GM18526 (cell line): ENCODE measurements around the gene SGMS1.

ENCODE experiments used
- POLR2A ChIP-seq: IDR thresholded peaks from 3 replicates; pipeline ENCODE4 v1.6.1; 2011; ENCODE audit not compliant: insufficient read length; ENCODE audit errors: extremely low read depth

The SGMS1 gene

GRCh38 chr10:50419091-50419490 is 204.7 kb downstream of the SGMS1 start:
- TF ChIP-seq POLR2A, result no peak

- TF ChIP-seq POLR2A, result peak; percentile 87
These were observed 205.6 kb downstream of the SGMS1 start for GRCh38 chr10:50417886-50418830.

- TF ChIP-seq POLR2A, result no peak
These were observed 206.3 kb downstream of the SGMS1 start for GRCh38 chr10:50417486-50417885.

- TF ChIP-seq POLR2A, result no peak
These were observed 206.9 kb downstream of the SGMS1 start for GRCh38 chr10:50416881-50417280.

- no peak for TF ChIP-seq POLR2A
These were observed 207.5 kb downstream of the SGMS1 start for GRCh38 chr10:50416181-50416824.

- TF ChIP-seq POLR2A, result no peak
These were observed 208.5 kb downstream of the SGMS1 start for GRCh38 chr10:50415292-50415691.

GRCh38 chr10:50410066-50410811 is 213.5 kb downstream of the SGMS1 start:
- TF ChIP-seq POLR2A, result no peak

- TF ChIP-seq POLR2A, result no peak
These were observed 216.5 kb downstream of the SGMS1 start for GRCh38 chr10:50407076-50407801.

- no peak for TF ChIP-seq POLR2A
These were observed 217.2 kb downstream of the SGMS1 start for GRCh38 chr10:50406457-50407070.

- no peak for TF ChIP-seq POLR2A
These were observed 218.0 kb downstream of the SGMS1 start for GRCh38 chr10:50405723-50406122.

- no peak for TF ChIP-seq POLR2A
These were observed 219.6 kb downstream of the SGMS1 start for GRCh38 chr10:50404021-50404773.

GRCh38 chr10:50403074-50403473 is 220.7 kb downstream of the SGMS1 start:
- TF ChIP-seq POLR2A, result no peak

GRCh38 chr10:50402466-50402865 is 221.3 kb downstream of the SGMS1 start:
- TF ChIP-seq POLR2A, result no peak

- TF ChIP-seq POLR2A, result no peak
These were observed 223.1 kb downstream of the SGMS1 start for GRCh38 chr10:50400694-50401093.
